GM11168 (cell line): Measurements from ENCODE around the gene GATB.

Source experiments
- in situ Hi-C: fragments of 300-500 bp; cut with MboI; formaldehyde crosslinking; loops from one replicate; pipeline ENCODE4 v1.12.0; 2022; ENCODE audit warnings: low sequenced_read_pairs; ENCODE audit not compliant: unreplicated experiment

GATB gene

DNA sequence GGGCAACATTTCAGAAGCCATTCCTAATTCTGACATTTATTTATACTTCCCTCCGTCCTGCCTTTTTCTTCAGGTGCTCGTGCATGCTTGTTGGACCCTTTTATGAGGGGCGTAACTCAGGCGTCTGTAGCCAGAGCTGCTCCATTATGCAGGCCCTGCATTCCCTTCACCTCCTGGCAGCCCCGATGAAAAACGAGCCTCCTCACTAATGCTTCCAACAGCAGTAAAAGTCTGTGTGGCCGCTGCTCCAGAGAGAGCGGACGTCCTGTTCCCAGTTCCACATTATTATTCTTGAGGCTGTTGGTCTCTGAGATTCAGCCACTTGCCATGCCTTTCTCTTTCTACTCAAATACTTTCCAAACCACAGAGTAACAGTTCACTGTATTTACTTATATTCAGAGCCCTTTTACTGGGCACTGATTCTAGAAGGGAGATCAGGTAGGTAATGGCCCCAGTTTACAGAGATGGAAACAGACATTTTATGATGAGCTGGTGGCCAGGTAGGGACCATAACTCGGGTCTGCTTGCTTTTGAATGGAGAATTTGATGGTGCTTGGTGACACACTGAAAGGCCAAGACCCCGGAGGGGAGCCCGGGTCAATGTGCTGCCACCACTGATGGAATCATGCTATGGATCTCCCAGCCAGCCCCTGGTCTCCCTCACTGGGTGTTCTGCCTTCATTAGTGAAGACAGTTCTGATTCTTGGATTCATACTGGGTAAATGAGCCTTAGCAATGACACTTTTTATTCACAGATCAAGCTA is 101.0 kb downstream of the GATB start:
- in situ Hi-C loops = no loop called here

- in situ Hi-C loops = no loop called here
These were observed 101.7 kb downstream of the GATB start for GRCh38 chr4:151658959-151659600.

DNA sequence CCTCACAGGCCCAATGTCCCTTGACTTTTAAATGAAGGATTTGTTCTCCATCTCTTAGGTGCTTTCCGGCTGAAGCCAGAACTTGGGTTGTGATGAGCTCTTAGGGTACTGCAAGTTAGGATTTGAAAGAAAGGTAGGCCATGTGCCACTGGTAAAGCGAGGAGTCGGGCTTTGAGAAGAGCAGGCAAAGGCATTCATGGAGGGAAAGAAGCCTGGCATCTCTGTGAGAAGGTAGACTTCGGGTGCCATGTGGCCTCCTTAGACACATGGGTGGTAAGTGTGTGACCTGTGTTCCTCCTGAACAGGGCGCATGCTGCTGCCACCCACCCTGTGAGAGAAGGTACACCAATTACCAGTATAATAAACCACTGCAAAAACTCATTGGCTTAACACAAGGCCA is 102.9 kb downstream of the GATB start:
- in situ Hi-C loops = no loop called here

DNA sequence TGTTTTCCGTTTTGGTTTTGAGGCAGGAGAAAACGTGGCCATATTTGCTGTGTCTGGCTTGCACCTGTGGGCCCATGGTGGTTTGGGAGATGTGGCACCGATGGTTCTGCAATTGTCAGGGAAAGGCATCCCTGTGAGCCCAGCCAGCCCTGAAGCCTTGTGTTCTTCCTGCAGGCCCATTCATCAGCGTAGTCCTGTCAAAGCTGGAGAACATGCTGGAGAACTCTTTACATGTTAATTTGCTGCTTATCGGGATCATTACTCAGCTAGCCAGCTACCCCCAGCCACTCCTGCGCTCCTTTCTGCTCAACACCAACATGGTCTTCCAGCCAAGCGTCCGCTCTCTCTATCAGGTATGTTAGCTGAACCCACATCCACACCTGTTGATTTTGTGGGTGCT is 104.7 kb downstream of the GATB start:
- in situ Hi-C loops = no loop called here

DNA sequence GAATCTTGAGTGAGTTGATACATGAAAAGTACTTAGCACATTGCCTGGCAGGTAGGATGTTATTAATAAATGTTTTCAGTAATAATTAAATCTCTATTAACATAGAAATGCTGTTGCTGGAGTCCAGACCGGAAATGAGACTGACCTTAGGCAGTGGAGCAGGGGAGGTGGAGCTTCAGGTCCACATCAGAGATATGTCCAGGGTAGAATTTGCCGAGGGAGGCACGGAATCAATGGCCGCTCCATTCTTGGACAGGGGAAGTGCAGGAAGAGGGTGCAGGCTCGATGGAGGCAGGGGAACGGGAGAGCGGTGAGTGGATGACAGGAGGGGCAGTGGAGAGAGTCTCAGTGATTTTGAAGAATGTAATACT is 107.3 kb downstream of the GATB start:
- in situ Hi-C loops = no loop called here

- in situ Hi-C loops = no loop called here
These were observed 107.8 kb downstream of the GATB start for GRCh38 chr4:151652841-151653547.

GRCh38 chr4:151651496-151651895 is 109.3 kb downstream of the GATB start:
- in situ Hi-C loops = no loop called here

DNA sequence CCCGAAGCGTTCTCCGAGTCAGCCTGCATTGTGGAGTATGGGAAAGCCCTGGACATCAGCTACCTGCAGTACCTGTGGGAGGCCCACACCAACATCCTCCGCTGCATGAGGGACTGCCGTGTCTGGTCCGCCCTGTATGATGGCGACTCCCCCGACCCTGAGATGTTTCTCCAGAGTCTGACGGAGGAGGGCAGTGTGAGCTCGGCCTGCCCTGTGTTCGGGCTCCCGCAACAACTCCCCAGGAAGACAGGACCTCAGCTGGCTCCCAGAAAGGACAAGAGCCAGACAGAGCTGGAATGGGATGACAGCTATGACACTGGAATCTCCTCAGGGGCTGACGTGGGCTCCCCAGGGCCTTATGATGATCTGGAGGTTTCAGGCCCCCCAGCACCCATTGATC is 111.3 kb downstream of the GATB start:
- in situ Hi-C loops = no loop called here

- in situ Hi-C loops = no loop called here
These were observed 114.5 kb downstream of the GATB start for GRCh38 chr4:151646322-151646721.

- in situ Hi-C loops = no loop called here
These were observed 116.2 kb downstream of the GATB start for GRCh38 chr4:151644622-151645021.

GRCh38 chr4:151643564-151643963 is 117.2 kb downstream of the GATB start:
- in situ Hi-C loops = no loop called here

GRCh38 chr4:151641983-151642382 is 118.8 kb downstream of the GATB start:
- in situ Hi-C loops = no loop called here

DNA sequence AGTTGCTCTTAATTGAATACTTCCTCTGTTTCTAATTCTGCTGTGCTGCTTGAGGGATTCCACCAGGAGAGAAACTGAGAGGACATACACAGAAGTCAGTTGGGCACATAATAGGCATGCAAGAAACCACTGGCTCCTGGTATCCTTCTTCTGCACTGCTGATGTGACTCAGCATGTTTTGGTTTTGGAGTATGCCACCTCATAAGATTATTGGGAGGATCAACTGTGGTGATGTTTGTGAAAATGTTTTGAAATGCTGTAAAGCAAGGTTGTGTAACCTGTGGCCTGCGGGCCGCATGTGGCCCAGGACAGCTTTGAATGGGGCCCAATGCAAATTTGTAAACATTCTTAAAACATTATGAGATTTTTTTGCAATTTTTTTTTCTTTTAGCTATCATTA is 119.6 kb downstream of the GATB start:
- in situ Hi-C loops = no loop called here

DNA sequence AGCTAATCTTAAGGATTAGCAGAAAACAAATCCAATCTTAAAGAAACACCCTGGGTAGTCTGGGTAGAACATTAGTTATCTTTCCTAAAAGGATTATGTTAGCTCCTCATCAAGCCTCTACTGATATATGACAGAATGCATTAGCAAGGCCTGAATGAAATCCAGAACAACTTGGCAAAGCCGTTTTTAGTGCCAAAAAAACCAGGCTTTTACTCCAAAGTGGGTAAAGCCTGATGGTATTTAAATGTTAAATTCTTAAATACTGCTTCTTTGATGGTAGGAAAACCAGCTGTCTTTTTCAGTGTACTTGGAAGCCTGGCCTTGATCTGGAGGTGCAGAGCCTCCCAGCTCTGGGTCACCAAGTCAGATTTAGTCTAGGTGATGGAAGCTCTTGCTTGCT is 120.4 kb downstream of the GATB start:
- in situ Hi-C loops = no loop called here

DNA sequence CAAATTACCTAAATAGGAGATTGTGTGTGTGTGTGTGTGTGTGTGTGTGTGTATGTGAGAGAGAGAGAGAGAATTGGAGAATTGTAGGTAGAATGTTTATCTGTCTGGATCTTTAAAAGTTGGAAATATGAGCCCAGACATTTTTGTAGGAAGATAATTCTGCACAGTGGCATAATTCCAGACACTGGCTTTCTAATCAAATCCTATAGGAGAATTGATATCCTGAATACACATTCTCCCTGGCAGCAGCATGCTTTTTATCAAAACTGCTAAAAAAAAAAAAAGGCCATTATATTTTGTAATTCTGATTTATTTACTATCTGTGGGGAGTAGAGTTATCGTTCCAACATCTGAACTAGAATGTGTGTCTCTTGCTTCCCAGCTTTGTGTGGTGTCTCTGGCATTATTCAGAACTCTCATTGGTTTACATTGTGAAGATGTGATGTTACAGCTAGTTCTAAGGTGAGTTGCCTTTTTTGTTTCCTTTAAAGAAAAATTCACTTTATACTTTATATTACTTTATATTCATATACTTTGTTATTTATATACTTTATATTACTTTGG is 122.4 kb downstream of the GATB start:
- in situ Hi-C loops = no loop called here

- in situ Hi-C loops = no loop called here
These were observed 129.5 kb downstream of the GATB start for GRCh38 chr4:151631349-151631748.

DNA sequence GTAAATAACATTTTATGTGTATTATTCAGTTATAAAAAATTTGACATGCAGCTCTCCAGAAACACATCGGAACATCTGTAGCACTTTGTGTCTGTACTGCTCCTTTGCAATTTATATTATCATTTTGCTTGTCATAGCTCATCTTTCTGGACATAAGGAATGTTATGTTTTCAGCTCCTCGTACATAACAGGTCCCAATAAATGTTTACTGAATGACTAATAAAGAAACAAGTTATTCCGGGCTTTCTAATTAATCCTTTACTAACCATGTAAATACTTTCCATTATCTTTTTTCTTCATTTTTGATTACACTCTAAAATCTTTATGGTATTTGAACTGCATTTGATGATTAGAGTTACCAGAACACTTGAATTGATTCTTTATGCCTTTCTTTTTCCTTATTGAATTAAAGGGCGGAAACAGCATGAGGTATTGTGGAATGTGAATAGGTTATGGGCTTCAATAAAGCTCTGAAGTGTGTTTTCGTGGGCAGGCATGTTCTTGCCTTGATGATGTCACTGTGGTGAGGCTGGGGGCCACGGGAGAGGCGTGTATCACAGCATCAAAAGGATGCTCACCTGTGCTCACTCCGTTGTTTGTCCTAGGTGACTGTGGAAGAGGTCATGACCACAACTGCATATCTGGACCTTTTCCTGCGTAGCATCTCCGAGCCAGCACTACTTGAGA is 131.6 kb downstream of the GATB start:
- in situ Hi-C loops = no loop called here

DNA sequence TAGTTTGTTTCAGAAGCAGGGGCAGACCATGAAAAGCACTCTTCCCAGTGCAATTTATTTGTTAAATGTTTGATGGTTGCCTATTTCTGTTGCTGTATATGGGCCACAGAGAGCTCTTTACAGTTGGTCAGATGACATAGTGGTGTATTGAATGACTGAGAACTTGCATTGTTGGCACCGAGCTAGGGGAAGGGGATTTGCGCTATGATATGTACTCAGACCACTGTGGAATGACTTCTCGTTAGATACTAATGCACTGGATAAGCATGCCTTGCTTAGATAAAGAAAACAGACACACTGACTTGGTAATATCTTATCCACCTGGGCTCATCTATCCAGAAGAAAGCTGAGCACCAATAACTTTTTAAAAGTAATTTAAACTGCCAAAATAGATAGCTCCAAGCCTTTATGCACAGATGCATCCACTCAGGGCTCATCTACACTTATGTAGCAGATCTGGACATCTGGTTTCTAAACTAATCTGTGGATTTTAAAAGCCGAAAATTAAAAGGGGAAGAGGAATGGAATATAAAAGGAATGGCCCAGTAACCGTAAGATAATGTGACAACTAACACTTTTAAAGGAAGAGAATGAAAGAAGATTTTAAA is 132.7 kb downstream of the GATB start:
- in situ Hi-C loops = no loop called here

DNA sequence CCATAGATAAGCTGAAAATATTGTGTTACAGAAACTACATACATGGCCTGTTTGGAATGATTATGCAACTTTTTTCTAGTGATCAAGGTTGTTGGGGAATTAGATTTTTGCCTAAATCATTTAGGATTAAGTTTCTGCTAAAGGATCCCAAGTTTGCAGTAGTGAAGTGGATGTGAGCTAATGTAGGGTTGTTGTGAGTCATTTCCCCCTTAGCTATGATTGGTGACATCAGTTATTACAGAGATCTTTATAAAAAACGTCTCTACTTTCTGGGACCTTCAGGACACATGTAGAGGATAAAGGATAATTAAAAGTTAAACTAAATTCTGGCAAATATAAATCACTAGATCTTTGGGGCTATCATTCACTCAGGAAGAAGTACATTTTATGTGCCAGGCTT is 133.3 kb downstream of the GATB start:
- in situ Hi-C loops = no loop called here

DNA sequence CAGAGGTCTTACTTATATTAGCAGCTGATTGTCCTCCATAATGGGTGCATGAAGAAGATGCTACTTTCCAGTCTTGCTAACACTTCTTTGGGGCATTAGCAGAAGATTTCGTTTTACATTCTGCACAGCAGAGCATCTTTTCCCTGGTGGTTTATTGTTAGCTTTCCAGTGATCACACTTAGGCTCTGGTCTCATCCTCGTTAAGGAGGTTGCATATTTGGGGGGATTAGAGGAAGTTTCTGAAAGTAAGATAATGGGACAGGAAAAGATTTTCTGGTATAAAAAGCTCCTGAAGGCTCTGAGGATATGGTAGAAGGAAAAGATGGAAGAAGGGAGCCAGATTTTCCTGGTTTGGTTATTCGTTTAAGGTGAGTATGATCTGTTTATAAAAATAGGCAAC is 134.1 kb downstream of the GATB start:
- in situ Hi-C loops = no loop called here
